Loucy (cell line): ENCODE measurements around the gene TACC2.
"Not testable (repeated sequence)": the region's sequence is repeated elsewhere in the genome, so short reads cannot be mapped to it uniquely, and the experiment has no call there.

Experiments used
- H2AFZ ChIP-seq: fragments of 200-600 bp; sonication (generic); 2 replicates; pipeline ENCODE4 v1.6.0; 2016; ENCODE audit warnings: antibody characterized with exemption, mild to moderate bottlenecking, low read length, moderate library complexity
- H3F3A ChIP-seq: fragments of 200-600 bp; 2 replicates; pipeline ENCODE4 v1.6.0; 2016; ENCODE audit warnings: antibody characterized with exemption, low read depth, mild to moderate bottlenecking
- H3K27me3 ChIP-seq: fragments of 200-600 bp; sonication (generic); 2 replicates; pipeline ENCODE4 v1.6.1; 2014; ENCODE audit warnings: low read length, mild to moderate bottlenecking; ENCODE audit not compliant: insufficient read depth, poor library complexity, severe bottlenecking
- H3K36me3 ChIP-seq: fragments of 200-600 bp; sonication (generic); 2 replicates; pipeline ENCODE4 v1.6.1; 2016; ENCODE audit warnings: low read length; ENCODE audit not compliant: insufficient read depth
- H3K4me1 ChIP-seq: fragments of 200-600 bp; sonication (generic); 2 replicates; pipeline ENCODE4 v1.5.1; 2014; ENCODE audit warnings: low read length, mild to moderate bottlenecking; ENCODE audit not compliant: insufficient read depth, poor library complexity, severe bottlenecking
- H3K4me2 ChIP-seq: fragments of 200-600 bp; sonication (generic); 2 replicates; pipeline ENCODE4 v1.6.0; 2014; ENCODE audit warnings: antibody characterized with exemption, low read length, low read depth, mild to moderate bottlenecking; ENCODE audit not compliant: poor library complexity, severe bottlenecking
- H3K4me3 ChIP-seq: fragments of 200-600 bp; sonication (generic); 2 replicates; pipeline ENCODE4 v1.5.1; 2014; ENCODE audit warnings: low read length, mild to moderate bottlenecking, mixed read lengths; ENCODE audit not compliant: poor library complexity, severe bottlenecking
- H3K79me2 ChIP-seq: fragments of 200-600 bp; sonication (generic); 2 replicates; pipeline ENCODE4 v1.6.1; 2014; ENCODE audit warnings: low read length; ENCODE audit not compliant: insufficient read depth
- H3K9ac ChIP-seq: fragments of 200-600 bp; sonication (generic); 2 replicates; pipeline ENCODE4 v1.6.0; 2014; ENCODE audit warnings: mild to moderate bottlenecking, low read depth, low read length, moderate library complexity; ENCODE audit not compliant: poor library complexity, severe bottlenecking
- H3K9me2 ChIP-seq: fragments of 200-600 bp; sonication (generic); replicated peaks from 2 replicates; pipeline ENCODE4 v1.6.1; 2016; ENCODE audit warnings: low read depth, low read length, mixed read lengths
- H3K9me3 ChIP-seq: fragments of 200-600 bp; sonication (generic); 2 replicates; pipeline ENCODE4 v1.6.1; 2014; ENCODE audit warnings: mild to moderate bottlenecking, antibody characterized with exemption, low read length, low read depth; ENCODE audit not compliant: insufficient read depth
- H4K20me1 ChIP-seq: fragments of 200-600 bp; sonication (generic); 2 replicates; pipeline ENCODE4 v1.6.0; 2014; ENCODE audit warnings: antibody characterized with exemption, low read length, mild to moderate bottlenecking; ENCODE audit not compliant: insufficient read depth, poor library complexity, severe bottlenecking
- CTCF ChIP-seq: fragments of 200-600 bp; sonication (generic); conservative IDR thresholded peaks from 2 replicates; pipeline ENCODE4 v1.5.1; 2014; ENCODE audit warnings: mild to moderate bottlenecking, antibody characterized with exemption, low read length
- EZH2phosphoT487 ChIP-seq: fragments of 200-600 bp; IDR thresholded peaks from 2 replicates; pipeline ENCODE4 v1.6.1; 2018; ENCODE audit warnings: antibody characterized with exemption, mild to moderate bottlenecking, moderate library complexity, borderline replicate concordance

TACC2 gene

GRCh38 chr10:121961456-121961855 lies 27.5 kb upstream of the TACC2 start:
- no peaks in the 10 kb centered on the region for H3K9me2 ChIP-seq
- H3K79me2 ChIP-seq, result no peaks in the 10 kb centered on the region
- no peaks in the 10 kb centered on the region for H3K27me3 ChIP-seq
- no peak overlapping the region for H3K4me2 ChIP-seq
- H3F3A ChIP-seq, result no peaks in the 10 kb centered on the region
- no peak overlapping the region for H3K4me3 ChIP-seq
- no peaks in the 10 kb centered on the region for H3K4me1 ChIP-seq
- H3K36me3 ChIP-seq, result peaks cover 19% of the 10 kb centered on the region; the same call in 1 of the 2 replicates
- no peak for TF ChIP-seq CTCF
- H3K9ac ChIP-seq, result no peak overlapping the region
- no peaks in the 10 kb centered on the region for H4K20me1 ChIP-seq
- no peak overlapping the region for H2AFZ ChIP-seq
- no peaks in the 10 kb centered on the region for H3K9me3 ChIP-seq

GRCh38 chr10:121965996-121966395 lies 23.0 kb upstream of the TACC2 start:
- TF ChIP-seq EZH2phosphoT487, result no peak
- TF ChIP-seq CTCF, result no peak
- Histone ChIP-seq H3K36me3 (peaks cover 49% of the 10 kb centered on the region; the same call in 1 of the 2 replicates), H3K27me3 (no peaks in the 10 kb centered on the region)

GRCh38 chr10:121969086-121969485 lies 19.9 kb upstream of the TACC2 start:
- H3K9me2 ChIP-seq, H3K27me3 ChIP-seq, H3K9ac ChIP-seq, H2AFZ ChIP-seq, H3K4me3 ChIP-seq, H3F3A ChIP-seq, H3K9me3 ChIP-seq, H3K4me2 ChIP-seq: not testable (repeated sequence)
- peaks cover 28% of the 10 kb centered on the region for H3K79me2 ChIP-seq
- peaks cover 14% of the 10 kb centered on the region for H4K20me1 ChIP-seq
- H3K36me3 ChIP-seq, result peaks cover 49% of the 10 kb centered on the region; the same call in 1 of the 2 replicates
- peaks cover 22% of the 10 kb centered on the region for H3K4me1 ChIP-seq

More at GRCh38 chr10:121965996-121966395, 23.0 kb upstream of the TACC2 start:
- Histone ChIP-seq H3K9me2 (no peaks in the 10 kb centered on the region), H3K4me1 (no peaks in the 10 kb centered on the region), H4K20me1 (peaks cover 4% of the 10 kb centered on the region), H3K79me2 (no peaks in the 10 kb centered on the region), H3K4me2 (no peak overlapping the region), H3K9me3 (no peaks in the 10 kb centered on the region), H3K4me3 (no peak overlapping the region), H2AFZ (no peak overlapping the region), H3K9ac (no peak overlapping the region), H3F3A (no peaks in the 10 kb centered on the region)

GRCh38 chr10:121974019-121974534 lies 14.9 kb upstream of the TACC2 start:
- peaks cover 32% of the 10 kb centered on the region for H3K79me2 ChIP-seq
- peaks cover 24% of the 10 kb centered on the region for H3K4me1 ChIP-seq
- no peaks in the 10 kb centered on the region for H3K27me3 ChIP-seq

More at GRCh38 chr10:121974019-121974534, 14.9 kb upstream of the TACC2 start:
- Histone ChIP-seq H3K36me3 (peaks cover 6% of the 10 kb centered on the region; the same call in 1 of the 2 replicates), H3K4me3 (peak overlapping the region; percentile 81), H3K9ac (peak overlapping the region; percentile 94), H3K9me2 (no peaks in the 10 kb centered on the region), H3K9me3 (no peaks in the 10 kb centered on the region; the same call in 1 of the 2 replicates), H4K20me1 (peaks cover 13% of the 10 kb centered on the region), H3K4me2 (peak overlapping the region; percentile 90), H3F3A (no peaks in the 10 kb centered on the region), H2AFZ (peak overlapping the region; percentile 95; the same call in 1 of the 2 replicates)
- no peak for TF ChIP-seq CTCF
- TF ChIP-seq EZH2phosphoT487, result no peak
